Measurements from ENCODE around the gene CATSPERZ. TPM values are rescaled to one million over a fixed set of nuclear protein-coding genes. Genes with fewer than 3 reads are reported as not detected.

CATSPERZ gene
- total and polyA plus RNA-seq, 2 of the 8 experiments (the other 6 are each of a cell fraction or from before 2014, with no cell fraction given): 0.77 TPM; not detected in 1

- ChIA-PET POLR2A (ENCODE audit: partially characterized antibody) (interaction anchor here (0.9 to 6.6 kb wide), 26 partner anchors 9 to 250 kb away, joined by 3 to 61 read pairs (median 6); partner anchors contain the start of genes CCDC88B, ESRRA, FERMT3 and NUDT22), CTCF (ENCODE audit: partially characterized antibody) (interaction anchor here (0.7 to 20.8 kb wide), 12 partner anchors 10 to 372 kb away, joined by 3 to 614 read pairs (median 3); partner anchors contain the start of genes BAD, CATSPERZ, CCDC88B and NUDT22)
- Histone ChIP-seq H2BK15ac (ENCODE audit: low read length) (no peak overlapping the region), H3K9me3 (ENCODE audit: insufficient read depth in 2 of 2, low read depth in 1 of 2, low read length in 1 of 2) (no peaks in the 10 kb centered on the region), H2AK5ac (ENCODE audit: low read depth, low read length) (0 out of 2 replicates have a peak overlapping the region, but pooled peaks have one; percentile 71), H3K23ac (ENCODE audit: insufficient read length) (no peak overlapping the region), H4K20me1 (replicated peaks in 1 of 2; ENCODE audit: control insufficient read depth in 1 of 2, insufficient read depth in 2 of 2, low read length in 2 of 2) (peaks cover 0 to 3% of the 10 kb centered on the region in 2 experiments), H2BK20ac (ENCODE audit: low read length) (no peak overlapping the region), H3K4me1 (replicated peaks in 1 of 4; ENCODE audit: control insufficient read depth in 3 of 4, insufficient read depth in 4 of 4, low read length in 3 of 4) (peaks cover 0 to 5% (median 3%) of the 10 kb centered on the region in 4 experiments; a peak in 5 of 7 replicates), H2BK12ac (ENCODE audit: low read depth, low read length) (no peak overlapping the region), H2BK5ac (ENCODE audit: low read depth, low read length) (peak overlapping the region; percentile 84), H3K9ac (replicated peaks in 1 of 4; ENCODE audit: extremely low read depth in 1 of 4, low read depth in 3 of 4, low read length in 3 of 4) (peak overlapping the region; percentile 70 to 85 (median 79)), H3K4me2 (ENCODE audit: insufficient read depth in 1 of 2, low read depth in 2 of 2, low read length in 2 of 2) (peak overlapping the region; percentile 60 to 75), H3K79me2 (ENCODE audit: control insufficient read depth in 1 of 2, insufficient read depth in 2 of 2, low read length in 2 of 2) (peaks cover 0 to 18% of the 10 kb centered on the region in 2 experiments; a peak in 1 of 4 replicates), H3K4me3 (ENCODE audit: extremely low read depth in 1 of 4, insufficient read depth in 2 of 4, low read depth in 3 of 4, low read length in 4 of 4) (peak overlapping the region; percentile 73 to 80 (median 77)), H4K91ac (replicated peaks; ENCODE audit: insufficient read length, low read length) (peak overlapping the region; percentile 94), H3K79me1 (ENCODE audit: low read depth, low read length) (peaks cover 7% of the 10 kb centered on the region; the same call in 1 of the 2 replicates), H2BK120ac (replicated peaks; ENCODE audit: low read depth, low read length) (no peak overlapping the region), H3K18ac (ENCODE audit: extremely low read depth, low read length) (peak overlapping the region; percentile 71), H3K23me2 (ENCODE audit: low read depth, low read length) (peaks cover 5% of the 10 kb centered on the region; the same call in 1 of the 2 replicates), H4K5ac (ENCODE audit: insufficient read length, low read depth, low read length) (peak overlapping the region; percentile 7), H3K4ac (replicated peaks; ENCODE audit: insufficient read length, low read depth, low read length) (peak overlapping the region; percentile 85), H4K8ac (ENCODE audit: extremely low read depth, insufficient read depth, low read length) (peak overlapping the region; percentile 97; the same call in 1 of the 2 replicates), H3K56ac (replicated peaks; ENCODE audit: insufficient read length, low read depth, low read length) (peak overlapping the region; percentile 86), H3K36me3 (ENCODE audit: control insufficient read depth in 2 of 4, insufficient read depth in 4 of 4, low read length in 3 of 4) (peaks cover 2 to 26% (median 15%) of the 10 kb centered on the region in 4 experiments; a peak in 7 of 8 replicates), H3K27ac (ENCODE audit: low read depth, low read length) (peak overlapping the region; percentile 91), H3K14ac (ENCODE audit: insufficient read length) (no peak overlapping the region), H3K27me3 (replicated peaks in 1 of 4; ENCODE audit: control insufficient read depth in 3 of 4, extremely low read depth in 1 of 4, insufficient read depth in 3 of 4, low read length in 3 of 4) (no peaks in the 10 kb centered on the region), H2AFZ (ENCODE audit: low read length) (no peak overlapping the region)
- FAIRE-seq (no peak), DNase-seq (ENCODE audit: low read depth in 1 of 2, low spot score in 2 of 2) (no peak)
- WGBS, 2 experiments (ENCODE audit: extremely low coverage in 1 of 2, insufficient coverage in 1 of 2, insufficient read length in 1 of 2, insufficient replicate concordance in 2 of 2, low coverage in 1 of 2, low lambda C conversion rate in 2 of 2, missing lambda C conversion rate in 1 of 2): 10% methylated on average over 32 of the region's 32 CpGs; no CpG with 5 or more reads in 1 of the 2 experiments
- TF ChIP-seq MAX (IDR thresholded peaks at IDR 0.05): peak; percentile 15; the same call in 1 of the 2 replicates
- no peak for TF ChIP-seq NRF1 (IDR thresholded peaks at IDR 0.05; ENCODE audit: low read depth, low read length)
- no peak for TF ChIP-seq SP2 (IDR thresholded peaks at IDR 0.05; ENCODE audit: low read length)
- TF ChIP-seq GTF2F1 (IDR thresholded peaks at IDR 0.05; ENCODE audit: borderline replicate concordance, low read depth, low read length): no peak
- no peak for TF ChIP-seq FOSL1 (IDR thresholded peaks at IDR 0.05; ENCODE audit: insufficient read depth, low read depth, low read length)
- peak; percentile 42 for TF ChIP-seq TAF7 (optimal IDR thresholded peaks at IDR 0.05; ENCODE audit: borderline replicate concordance, low read depth, low read length)
- no peak for TF ChIP-seq CREB1 (IDR thresholded peaks at IDR 0.05)
- no peak for TF ChIP-seq BACH1 (IDR thresholded peaks at IDR 0.05; ENCODE audit: low read length)
- no peak for TF ChIP-seq BRCA1 (IDR thresholded peaks at IDR 0.05; ENCODE audit: low read depth, low read length)
These were observed 16.6 kb downstream of the CATSPERZ start for GRCh38 chr11:64316672-64317324.
